ENCODE measurements around the gene CTNNA1.

The CTNNA1 gene

DNA sequence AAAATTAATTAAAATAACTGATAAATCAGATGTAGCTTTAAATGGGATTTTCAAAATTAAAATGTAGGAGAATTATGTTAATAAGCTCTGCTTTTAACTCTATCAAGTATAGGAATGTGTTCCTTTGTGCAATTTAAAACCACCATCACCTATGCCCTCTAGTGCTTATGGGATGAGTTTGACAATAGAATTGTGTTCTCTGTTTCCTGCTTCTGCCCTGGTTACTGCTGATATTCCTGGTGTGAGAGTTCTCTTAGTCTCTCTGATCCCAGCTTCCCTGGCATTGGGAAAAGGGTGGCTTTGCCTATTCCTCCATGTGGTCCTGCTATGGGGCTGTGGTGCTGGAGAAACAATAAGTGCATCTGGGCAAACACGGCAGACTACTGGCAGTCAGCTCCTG lies 113.8 kb downstream of the CTNNA1 start:
- Mint-ChIP-seq H3K9me3 (peaks cover 5% of the 10 kb centered on the region), H3K27ac (no peak overlapping the region), H3K27me3 (ENCODE audit: low read depth) (no peaks in the 10 kb centered on the region), H3K4me1 (peaks cover 37% of the 10 kb centered on the region), H3K4me3 (no peak overlapping the region), H3K36me3 (ENCODE audit: low read depth) (peaks cover 42% of the 10 kb centered on the region)
- TF ChIP-seq, protein P1, sequence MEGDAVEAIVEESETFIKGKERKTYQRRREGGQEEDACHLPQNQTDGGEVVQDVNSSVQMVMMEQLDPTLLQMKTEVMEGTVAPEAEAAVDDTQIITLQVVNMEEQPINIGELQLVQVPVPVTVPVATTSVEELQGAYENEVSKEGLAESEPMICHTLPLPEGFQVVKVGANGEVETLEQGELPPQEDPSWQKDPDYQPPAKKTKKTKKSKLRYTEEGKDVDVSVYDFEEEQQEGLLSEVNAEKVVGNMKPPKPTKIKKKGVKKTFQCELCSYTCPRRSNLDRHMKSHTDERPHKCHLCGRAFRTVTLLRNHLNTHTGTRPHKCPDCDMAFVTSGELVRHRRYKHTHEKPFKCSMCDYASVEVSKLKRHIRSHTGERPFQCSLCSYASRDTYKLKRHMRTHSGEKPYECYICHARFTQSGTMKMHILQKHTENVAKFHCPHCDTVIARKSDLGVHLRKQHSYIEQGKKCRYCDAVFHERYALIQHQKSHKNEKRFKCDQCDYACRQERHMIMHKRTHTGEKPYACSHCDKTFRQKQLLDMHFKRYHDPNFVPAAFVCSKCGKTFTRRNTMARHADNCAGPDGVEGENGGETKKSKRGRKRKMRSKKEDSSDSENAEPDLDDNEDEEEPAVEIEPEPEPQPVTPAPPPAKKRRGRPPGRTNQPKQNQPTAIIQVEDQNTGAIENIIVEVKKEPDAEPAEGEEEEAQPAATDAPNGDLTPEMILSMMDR (IDR thresholded peaks at IDR 0.05; ENCODE audit: unreplicated experiment in 3 of 3) = no peak

DNA sequence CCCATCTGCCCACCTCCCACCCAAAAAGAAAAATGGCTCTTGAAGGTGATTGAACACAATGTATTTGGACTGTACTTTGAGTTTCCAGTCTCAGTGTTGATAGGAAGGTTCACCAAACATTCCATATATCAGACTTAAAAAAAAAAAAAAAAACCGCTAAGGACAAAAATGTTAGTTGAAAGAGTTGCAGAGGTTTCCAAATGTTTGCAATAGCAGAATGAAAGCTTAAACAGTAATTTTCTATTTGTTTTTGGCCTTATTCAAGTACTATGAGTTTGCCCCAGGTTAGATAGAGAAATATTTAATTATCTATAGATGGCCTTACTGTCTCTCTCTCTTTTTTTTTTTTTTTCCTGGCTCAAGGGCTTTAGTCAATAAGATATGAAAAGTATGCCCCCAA lies 115.8 kb downstream of the CTNNA1 start:
- no peaks in the 10 kb centered on the region for H3K9me3 Mint-ChIP-seq
- H3K4me1 Mint-ChIP-seq = peaks cover 56% of the 10 kb centered on the region
- TF ChIP-seq, protein P1 (IDR thresholded peaks at IDR 0.05; ENCODE audit: unreplicated experiment in 3 of 3) = no peak
- H3K27ac Mint-ChIP-seq = peak overlapping the region in 1 of 3 experiments; percentile 24
- H3K27me3 Mint-ChIP-seq (ENCODE audit: low read depth) = no peaks in the 10 kb centered on the region
- H3K4me3 Mint-ChIP-seq = no peak overlapping the region
- peaks cover 22% of the 10 kb centered on the region for H3K36me3 Mint-ChIP-seq (ENCODE audit: low read depth)

DNA sequence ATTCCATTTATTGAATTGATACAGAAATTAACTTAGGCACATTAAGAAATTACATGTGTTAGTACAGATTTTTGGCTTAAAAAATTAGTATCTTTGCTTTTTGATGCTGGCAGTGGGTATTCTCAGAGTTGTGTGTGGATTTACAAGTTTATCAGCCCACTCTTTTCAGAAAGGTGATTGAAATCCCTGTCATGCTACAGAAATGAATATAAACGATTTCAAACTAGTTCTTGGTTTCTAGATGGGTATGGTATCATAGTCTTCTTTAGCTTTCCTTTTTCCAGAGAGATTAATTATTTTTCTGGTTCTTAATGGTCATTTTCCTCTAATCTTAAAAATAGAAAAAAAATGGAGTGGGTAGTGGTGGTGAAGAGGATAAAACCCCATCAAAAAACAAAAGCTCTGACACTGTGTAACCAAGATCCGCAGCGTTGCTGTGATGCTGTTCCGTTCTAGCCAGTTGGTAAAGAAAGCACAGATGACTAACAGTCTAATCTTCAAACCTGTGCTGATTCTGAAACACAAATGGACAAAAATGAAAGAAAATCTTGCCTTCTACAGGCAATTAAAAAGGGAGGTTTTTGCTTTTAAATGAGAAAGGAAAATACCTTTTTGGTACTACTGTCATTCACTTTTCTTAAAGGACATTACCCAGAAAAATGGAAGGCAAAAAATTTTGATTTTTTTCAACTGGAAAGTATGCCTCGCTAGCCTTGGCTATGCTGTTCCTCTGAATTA lies 116.7 kb downstream of the CTNNA1 start:
- TF ChIP-seq, protein P1 (IDR thresholded peaks at IDR 0.05; ENCODE audit: unreplicated experiment in 3 of 3) = no peak
- peaks cover 65% of the 10 kb centered on the region for H3K4me1 Mint-ChIP-seq
- H3K9me3 Mint-ChIP-seq = no peaks in the 10 kb centered on the region
- peak overlapping the region in 1 of 3 experiments; percentile 36 for H3K4me3 Mint-ChIP-seq
- peak overlapping the region in 2 of 3 experiments; percentile 29 to 41 for H3K27ac Mint-ChIP-seq
- H3K27me3 Mint-ChIP-seq (ENCODE audit: low read depth) = no peaks in the 10 kb centered on the region
- peaks cover 14% of the 10 kb centered on the region for H3K36me3 Mint-ChIP-seq (ENCODE audit: low read depth)

DNA sequence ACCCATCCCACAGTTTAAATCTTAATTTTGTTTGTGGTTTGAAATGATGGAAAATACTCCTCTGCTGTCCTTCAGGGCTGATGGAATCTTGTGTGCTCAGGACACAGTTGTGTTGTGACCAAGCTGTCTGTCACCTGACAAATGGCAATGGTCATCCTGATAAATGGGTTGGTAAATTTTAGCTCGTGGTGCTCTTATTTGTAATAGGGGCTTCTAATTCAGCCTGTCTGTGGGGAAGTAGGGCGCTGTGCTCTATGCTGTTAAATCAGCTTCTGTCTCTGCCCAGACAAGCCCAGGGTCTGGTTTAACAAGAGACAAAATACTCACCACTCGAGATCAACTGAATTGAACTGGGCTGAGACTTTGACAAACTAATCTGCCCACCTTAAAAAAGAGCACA lies 117.4 kb downstream of the CTNNA1 start:
- H3K9me3 Mint-ChIP-seq = no peaks in the 10 kb centered on the region
- TF ChIP-seq, protein P1 (IDR thresholded peaks at IDR 0.05; ENCODE audit: unreplicated experiment in 3 of 3) = no peak
- H3K4me1 Mint-ChIP-seq = peaks cover 72% of the 10 kb centered on the region
- H3K27me3 Mint-ChIP-seq (ENCODE audit: low read depth) = no peaks in the 10 kb centered on the region
- H3K27ac Mint-ChIP-seq = peak overlapping the region; percentile 30 to 60 (median 54)
- H3K4me3 Mint-ChIP-seq = no peak overlapping the region
- H3K36me3 Mint-ChIP-seq (ENCODE audit: low read depth) = peaks cover 10% of the 10 kb centered on the region

DNA sequence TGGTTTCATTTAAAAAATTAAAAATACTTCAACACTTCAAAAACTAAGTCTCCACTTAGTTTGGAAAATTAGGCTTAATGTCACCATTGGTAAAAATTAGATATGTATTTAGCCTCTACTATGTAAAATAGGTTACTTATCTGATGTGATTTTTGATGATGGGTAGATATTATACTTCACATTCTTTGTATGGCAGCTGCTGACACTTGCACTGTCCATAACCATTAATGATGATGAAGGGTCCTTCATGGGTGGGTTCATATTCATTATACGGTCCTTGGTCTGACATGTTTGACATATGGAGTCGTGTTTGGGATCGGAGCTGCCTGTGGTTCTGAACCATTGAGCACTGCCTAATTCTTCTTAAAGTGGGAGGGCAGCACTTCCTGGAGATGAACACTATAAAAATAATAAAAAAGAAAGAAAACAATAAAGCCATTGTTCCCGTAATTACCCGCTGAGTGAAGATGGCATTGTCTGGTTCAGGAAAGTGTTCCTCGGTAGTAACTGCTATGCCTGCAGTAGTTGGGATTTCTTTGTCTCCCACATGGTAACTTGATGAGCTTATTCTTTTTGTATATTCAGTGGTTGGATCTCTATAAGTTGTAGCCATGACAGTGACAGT lies 119.7 kb downstream of the CTNNA1 start:
- no peaks in the 10 kb centered on the region for H3K9me3 Mint-ChIP-seq
- H3K27me3 Mint-ChIP-seq (ENCODE audit: low read depth) = no peaks in the 10 kb centered on the region
- peak overlapping the region in 1 of 3 experiments; percentile 68 for H3K4me3 Mint-ChIP-seq
- TF ChIP-seq, protein P1 (IDR thresholded peaks at IDR 0.05; ENCODE audit: unreplicated experiment in 3 of 3) = no peak
- H3K36me3 Mint-ChIP-seq (ENCODE audit: low read depth) = peaks cover 10% of the 10 kb centered on the region
- peaks cover 75% of the 10 kb centered on the region for H3K4me1 Mint-ChIP-seq
- peak overlapping the region; percentile 23 to 58 (median 56) for H3K27ac Mint-ChIP-seq
